Pancreas (tissue), 10 donors: Measurements from ENCODE around the gene CIC. TPM values are rescaled to one million over a fixed set of nuclear protein-coding genes. Genes with fewer than 3 reads are reported as not detected.

ENCODE experiments used
- ATAC-seq, 4 donors: fragments of 200-7000 bp; cut with Tn5 transposase; one replicate each; pipeline versions ENCODE4 v1.8.0 to v1.9.1; 2020; ENCODE audit warnings: mild to moderate bottlenecking in 4 of 4, moderate library complexity in 4 of 4
- DNase-seq, 6 donors: peaks; one replicate each; pipeline ENCODE4 v3.0.0-alpha.2; 2020
- FAIRE-seq: peaks from 2 replicates; lab custom pipeline; 2012; peaks lifted over from hg19 to GRCh38; lab: Jason Lieb, UNC
- H3K27ac ChIP-seq, 4 donors: fragments of 200-600 bp; sonication (generic); 1 replicate in 3 of 4; 2 replicates in 1 of 4; pipeline versions ENCODE4 v1.5.0 to v1.8.0; 2020
- H3K27me3 ChIP-seq, 4 donors: fragments of 200-600 bp; one replicate each; pipeline ENCODE4 v1.8.0; 2021
- H3K36me3 ChIP-seq, 3 donors: fragments of 200-600 bp; sonication (generic) in 1 of 3; one replicate each; pipeline versions ENCODE4 v1.5.0 to v1.8.0; 2020 to 2021
- H3K4me1 ChIP-seq, 3 donors: fragments of 200-600 bp; one replicate each; pipeline ENCODE4 v1.8.0; 2021
- H3K4me3 ChIP-seq, 4 donors: fragments of 200-600 bp; sonication (generic) in 2 of 4; one replicate each; pipeline versions ENCODE4 v1.5.0 to v1.8.0; 2020 to 2021
- H3K9me3 ChIP-seq, 4 donors: fragments of 200-600 bp; one replicate each; pipeline ENCODE4 v1.8.0; 2021
- WGBS, 2 donors: extraction: QIAGEN DNeasy Blood & Tissue Kit; methylation state at CpG; one replicate each; pipeline ENCODE4 v1.1.7; 2013; 5-methylcytosine and 5-hydroxymethylcytosine counted together
- intact Hi-C, 3 donors: fragments of 100-400 bp; cut with DNase I; formaldehyde crosslinking; loops; one replicate each; pipeline versions ENCODE4 v1.11.1 to v1.14.2; 2022
- polyA plus RNA-seq, 2 donors: library from polyadenylated mRNA; stranded (reverse); fragments of 200-250 nt; gene quantifications; one replicate each; pipeline ENCODE4 v1.2.3, GENCODE V29; 2013
- total RNA-seq, 6 donors: library from RNA; stranded (reverse); fragmentation: NEBNext Ultra II Directional in 4 of 6; extraction: Animal tissue kit (Norgen Biotek cat#: 25700) in 4 of 6; gene quantifications; one replicate each; pipeline versions ENCODE4 v1.2.1 to v1.2.4, GENCODE V29; 2021 to 2023
- TF ChIP-seq, protein P1 (sequence below), 4 donors: fragments of 200-600 bp; sonication (generic) in 3 of 4; IDR thresholded peaks; one replicate each; pipeline versions ENCODE4 v1.5.0 to v1.8.0; 2021; ENCODE audit warnings: antibody characterized with exemption in 4 of 4
- donor health status: healthy with polysubstance abuse.
- donor health status: DM: no; HTN: no; CAD: no; lungs with moderate emphysema.
- donor health status: DM: no; HTN: no; CAD: no.
- donor health status: control.
- donor health status: control.
- donor health status: Bipolar disorder and iron deficiency.
- donor health status: DM: yes; HTN: yes; CAD: no.
- donor health status: DM: no; HTN: no; CAD: no.
- donor health status: DM: no; HTN: no; CAD: no.
- donor health status: DM: yes; HTN: yes; CAD: no.

The CIC gene
- total and polyA plus RNA-seq, 8 donors, result 27.7 to 65.0 (median 33.4) TPM

DNA sequence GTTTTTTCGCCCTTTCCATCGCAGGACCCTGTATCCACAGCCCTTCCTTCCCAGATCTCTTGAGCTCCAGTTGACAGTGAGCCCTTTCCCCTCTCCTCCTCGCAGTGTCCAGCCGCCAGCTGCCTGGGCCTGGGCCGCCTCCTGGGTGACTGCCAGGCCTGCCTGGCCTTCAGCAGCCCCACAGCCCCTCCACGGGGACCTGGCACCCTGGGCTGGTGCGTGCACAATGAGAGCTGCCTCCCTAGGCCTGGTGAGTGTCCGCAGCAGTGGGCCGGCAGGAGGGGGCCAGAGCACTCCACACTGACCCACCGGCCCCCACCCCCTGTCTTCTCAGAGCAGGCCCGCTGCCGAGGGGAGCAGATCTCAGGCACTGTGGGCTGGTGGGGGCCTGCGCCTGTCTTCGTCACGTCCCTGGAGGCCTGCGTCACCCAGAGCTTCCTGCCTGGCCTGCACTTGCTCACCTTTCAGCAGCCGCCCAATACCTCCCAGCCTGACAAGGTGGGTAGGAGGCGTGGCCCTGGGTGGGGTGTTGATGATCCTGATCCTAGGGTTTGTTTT, 75.4 kb downstream of the CIC start:
- DNase-seq, result no peak
- FAIRE-seq, result no peak
- no peaks in the 10 kb centered on the region for H3K36me3 ChIP-seq
- H3K9me3 ChIP-seq, result no peaks in the 10 kb centered on the region
- no peak overlapping the region for H3K4me3 ChIP-seq
- intact Hi-C loops, result no loop called here
- no peaks in the 10 kb centered on the region for H3K4me1 ChIP-seq
- no peak for ATAC-seq
- H3K27ac ChIP-seq, result no peak overlapping the region
- 91 to 93% methylated on average over 18 of the region's 18 CpGs for WGBS, 2 donors
- H3K27me3 ChIP-seq, result no peaks in the 10 kb centered on the region
- TF ChIP-seq, protein P1, sequence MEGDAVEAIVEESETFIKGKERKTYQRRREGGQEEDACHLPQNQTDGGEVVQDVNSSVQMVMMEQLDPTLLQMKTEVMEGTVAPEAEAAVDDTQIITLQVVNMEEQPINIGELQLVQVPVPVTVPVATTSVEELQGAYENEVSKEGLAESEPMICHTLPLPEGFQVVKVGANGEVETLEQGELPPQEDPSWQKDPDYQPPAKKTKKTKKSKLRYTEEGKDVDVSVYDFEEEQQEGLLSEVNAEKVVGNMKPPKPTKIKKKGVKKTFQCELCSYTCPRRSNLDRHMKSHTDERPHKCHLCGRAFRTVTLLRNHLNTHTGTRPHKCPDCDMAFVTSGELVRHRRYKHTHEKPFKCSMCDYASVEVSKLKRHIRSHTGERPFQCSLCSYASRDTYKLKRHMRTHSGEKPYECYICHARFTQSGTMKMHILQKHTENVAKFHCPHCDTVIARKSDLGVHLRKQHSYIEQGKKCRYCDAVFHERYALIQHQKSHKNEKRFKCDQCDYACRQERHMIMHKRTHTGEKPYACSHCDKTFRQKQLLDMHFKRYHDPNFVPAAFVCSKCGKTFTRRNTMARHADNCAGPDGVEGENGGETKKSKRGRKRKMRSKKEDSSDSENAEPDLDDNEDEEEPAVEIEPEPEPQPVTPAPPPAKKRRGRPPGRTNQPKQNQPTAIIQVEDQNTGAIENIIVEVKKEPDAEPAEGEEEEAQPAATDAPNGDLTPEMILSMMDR (IDR thresholded peaks at IDR 0.05), result no peak

Other genes starting within 250 kb of the CIC start
- 1 to 10 TPM; 1.9 to 3.6 (median 3.1) TPM for gene GRIK5, start 199.0 kb upstream of the CIC start, total RNA-seq
- 10 to 100 TPM in 1 of 2 donors, 1 to 10 TPM in 1; 4.8 to 10.5 TPM for gene GRIK5, start 199.0 kb upstream of the CIC start, polyA plus RNA-seq
- gene ZNF574, start 193.1 kb upstream of the CIC start, total RNA-seq, result 1 to 10 TPM; 3.9 to 8.5 (median 5.8) TPM
- gene ZNF574, start 193.1 kb upstream of the CIC start, polyA plus RNA-seq, result 1 to 10 TPM; 4.9 to 6.2 TPM
- 1 to 10 TPM in 3 of 6 donors, under 1 TPM in 3; 0.56 to 5.6 (median 1.00) TPM for gene POU2F2, start 136.8 kb upstream of the CIC start, total RNA-seq
- 1 to 10 TPM; 1.7 to 1.9 TPM for gene POU2F2, start 136.8 kb upstream of the CIC start, polyA plus RNA-seq
- gene DEDD2, start 51.6 kb upstream of the CIC start, total RNA-seq, result 10 to 100 TPM in 5 of 6 donors, 1 to 10 TPM in 1; 9.7 to 17.8 (median 12.8) TPM
- gene DEDD2, start 51.6 kb upstream of the CIC start, polyA plus RNA-seq, result 10 to 100 TPM; 22.3 to 25.4 TPM
- 1 to 10 TPM; 5.0 to 7.5 (median 6.2) TPM for gene ZNF526, start 48.9 kb upstream of the CIC start, total RNA-seq
- 1 to 10 TPM; 2.4 to 3.9 TPM for gene ZNF526, start 48.9 kb upstream of the CIC start, polyA plus RNA-seq
- gene GSK3A, start 26.6 kb upstream of the CIC start, total RNA-seq, result 10 to 100 TPM in 5 of 6 donors, 1 to 10 TPM in 1; 9.9 to 19.4 (median 14.5) TPM
- 10 to 100 TPM; 25.7 to 27.6 TPM for gene GSK3A, start 26.6 kb upstream of the CIC start, polyA plus RNA-seq
- 10 to 100 TPM; 20.5 to 29.2 (median 22.2) TPM for gene ERF, start 14.1 kb upstream of the CIC start, total RNA-seq
- gene ERF, start 14.1 kb upstream of the CIC start, polyA plus RNA-seq, result 10 to 100 TPM; 36.6 to 48.5 TPM
- gene PRR19, start 32.9 kb downstream of the CIC start, total RNA-seq, result under 1 TPM; 0.12 to 0.69 (median 0.34) TPM
- under 1 TPM; 0.34 to 0.99 TPM for gene PRR19, start 32.9 kb downstream of the CIC start, polyA plus RNA-seq
- gene PAFAH1B3, start 33.4 kb downstream of the CIC start, total RNA-seq, result 10 to 100 TPM in 4 of 6 donors, 1 to 10 TPM in 2; 6.2 to 19.8 (median 10.2) TPM
- 10 to 100 TPM; 18.2 to 24.3 TPM for gene PAFAH1B3, start 33.4 kb downstream of the CIC start, polyA plus RNA-seq
- 1 to 10 TPM in 2 of 6 donors, under 1 TPM in 4; 0.46 to 1.5 (median 0.94) TPM for gene TMEM145, start 44.1 kb downstream of the CIC start, total RNA-seq
- gene TMEM145, start 44.1 kb downstream of the CIC start, polyA plus RNA-seq, result 1 to 10 TPM; 2.2 to 8.2 TPM
- 10 to 100 TPM in 2 of 6 donors, 1 to 10 TPM in 4; 7.3 to 15.9 (median 9.0) TPM for gene MEGF8, start 56.4 kb downstream of the CIC start, total RNA-seq
- gene MEGF8, start 56.4 kb downstream of the CIC start, polyA plus RNA-seq, result 10 to 100 TPM in 1 of 2 donors, 1 to 10 TPM in 1; 8.8 to 14.4 TPM
- 1 to 10 TPM in 1 of 6 donors, under 1 TPM in 4, not detected in 1; 0.32 to 1.9 (median 0.61) TPM for gene CNFN, start 121.0 kb downstream of the CIC start, total RNA-seq
- gene CNFN, start 121.0 kb downstream of the CIC start, polyA plus RNA-seq, result 1 to 10 TPM; 4.0 to 4.2 TPM
- 10 to 100 TPM in 1 of 6 donors, 1 to 10 TPM in 5; 1.6 to 14.4 (median 4.0) TPM for gene LIPE, start 158.1 kb downstream of the CIC start, total RNA-seq
- gene LIPE, start 158.1 kb downstream of the CIC start, polyA plus RNA-seq, result 10 to 100 TPM in 1 of 2 donors, 1 to 10 TPM in 1; 6.4 to 38.3 TPM
- 10 to 100 TPM in 4 of 6 donors, 1 to 10 TPM in 2; 5.1 to 42.1 (median 11.8) TPM for gene CXCL17, start 173.7 kb downstream of the CIC start, total RNA-seq
- gene CXCL17, start 173.7 kb downstream of the CIC start, polyA plus RNA-seq, result 1 to 10 TPM; 4.3 to 4.7 TPM